ENCODE results near the gene CFAP65.

CFAP65 gene

DNA sequence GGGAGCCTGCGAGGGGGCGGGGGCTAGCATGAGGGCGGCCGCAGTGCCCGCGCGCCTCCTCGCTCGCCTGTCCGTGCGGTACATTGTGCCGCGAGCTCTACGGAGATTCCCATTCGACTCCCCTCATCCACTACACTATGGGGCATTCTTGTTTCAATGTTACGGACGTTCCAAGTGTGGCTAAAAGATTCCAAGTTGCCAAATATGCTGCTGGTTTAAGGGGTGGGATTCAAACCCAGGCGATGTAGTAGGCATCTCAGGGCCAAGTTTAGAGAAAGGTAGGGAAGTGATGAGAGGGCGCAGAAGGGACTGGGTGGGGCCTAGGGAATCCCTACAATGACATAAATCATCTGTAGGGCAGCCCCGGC is 38.1 kb downstream of the CFAP65 start:
- TF ChIP-seq, protein P1, sequence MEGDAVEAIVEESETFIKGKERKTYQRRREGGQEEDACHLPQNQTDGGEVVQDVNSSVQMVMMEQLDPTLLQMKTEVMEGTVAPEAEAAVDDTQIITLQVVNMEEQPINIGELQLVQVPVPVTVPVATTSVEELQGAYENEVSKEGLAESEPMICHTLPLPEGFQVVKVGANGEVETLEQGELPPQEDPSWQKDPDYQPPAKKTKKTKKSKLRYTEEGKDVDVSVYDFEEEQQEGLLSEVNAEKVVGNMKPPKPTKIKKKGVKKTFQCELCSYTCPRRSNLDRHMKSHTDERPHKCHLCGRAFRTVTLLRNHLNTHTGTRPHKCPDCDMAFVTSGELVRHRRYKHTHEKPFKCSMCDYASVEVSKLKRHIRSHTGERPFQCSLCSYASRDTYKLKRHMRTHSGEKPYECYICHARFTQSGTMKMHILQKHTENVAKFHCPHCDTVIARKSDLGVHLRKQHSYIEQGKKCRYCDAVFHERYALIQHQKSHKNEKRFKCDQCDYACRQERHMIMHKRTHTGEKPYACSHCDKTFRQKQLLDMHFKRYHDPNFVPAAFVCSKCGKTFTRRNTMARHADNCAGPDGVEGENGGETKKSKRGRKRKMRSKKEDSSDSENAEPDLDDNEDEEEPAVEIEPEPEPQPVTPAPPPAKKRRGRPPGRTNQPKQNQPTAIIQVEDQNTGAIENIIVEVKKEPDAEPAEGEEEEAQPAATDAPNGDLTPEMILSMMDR (IDR thresholded peaks at IDR 0.05; ENCODE audit: low read depth, low read length), result no peak
- DNase-seq (ENCODE audit: low read depth in 2 of 2), result no peak
- no peak overlapping the region for H3K4me3 ChIP-seq (replicated peaks in 1 of 2; ENCODE audit: low read depth in 2 of 2, low read length in 2 of 2)

DNA sequence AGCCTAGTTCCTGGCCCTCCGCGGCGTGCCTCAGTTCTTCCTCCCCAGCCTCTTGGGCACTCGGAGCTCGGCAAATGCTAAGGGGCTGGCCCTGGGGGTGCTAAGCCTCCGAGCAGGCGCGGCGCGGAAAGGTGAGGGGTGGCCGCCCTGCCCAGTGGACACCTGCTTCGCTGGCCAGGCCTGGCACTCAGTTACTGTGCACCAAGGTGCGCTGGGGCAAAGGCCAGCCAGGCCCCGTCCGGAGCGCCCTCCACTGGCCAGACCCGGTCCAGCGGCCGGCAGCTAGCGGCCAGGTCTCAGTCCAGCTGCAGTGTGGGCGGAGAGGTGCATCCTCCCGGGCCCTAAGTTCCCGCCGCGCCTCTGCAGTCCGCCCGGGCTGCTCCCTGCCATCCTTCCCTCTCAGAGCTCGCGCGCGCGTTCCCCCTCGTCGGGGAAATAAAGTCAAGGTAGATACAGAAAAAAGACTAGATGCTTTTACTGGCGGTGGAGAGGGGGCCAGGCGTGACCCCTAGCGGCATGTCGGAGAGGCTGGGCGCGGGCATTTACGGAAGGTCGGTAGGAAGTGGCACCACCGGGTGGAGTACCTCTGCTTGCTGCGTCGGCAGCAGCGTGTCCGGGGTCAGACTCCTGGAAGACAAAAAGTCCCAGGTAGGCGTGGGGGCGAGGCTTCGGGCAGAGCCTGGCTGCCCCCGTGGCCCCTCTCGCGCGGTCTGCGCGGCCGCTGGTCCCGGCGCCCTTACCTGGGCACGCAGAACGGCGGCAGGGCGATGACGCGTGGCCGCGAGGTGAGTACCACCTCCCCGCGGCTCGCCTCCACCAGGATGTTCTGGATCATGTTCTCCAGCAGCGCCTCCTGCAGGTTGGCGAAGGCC is 38.7 kb downstream of the CFAP65 start:
- DNase-seq (ENCODE audit: low read depth in 2 of 2), result peak; percentile 19 to 28
- no peak overlapping the region for H3K4me3 ChIP-seq (replicated peaks in 1 of 2; ENCODE audit: low read depth in 2 of 2, low read length in 2 of 2)
- TF ChIP-seq, protein P1 (IDR thresholded peaks at IDR 0.05; ENCODE audit: low read depth, low read length), result peak; percentile 23

DNA sequence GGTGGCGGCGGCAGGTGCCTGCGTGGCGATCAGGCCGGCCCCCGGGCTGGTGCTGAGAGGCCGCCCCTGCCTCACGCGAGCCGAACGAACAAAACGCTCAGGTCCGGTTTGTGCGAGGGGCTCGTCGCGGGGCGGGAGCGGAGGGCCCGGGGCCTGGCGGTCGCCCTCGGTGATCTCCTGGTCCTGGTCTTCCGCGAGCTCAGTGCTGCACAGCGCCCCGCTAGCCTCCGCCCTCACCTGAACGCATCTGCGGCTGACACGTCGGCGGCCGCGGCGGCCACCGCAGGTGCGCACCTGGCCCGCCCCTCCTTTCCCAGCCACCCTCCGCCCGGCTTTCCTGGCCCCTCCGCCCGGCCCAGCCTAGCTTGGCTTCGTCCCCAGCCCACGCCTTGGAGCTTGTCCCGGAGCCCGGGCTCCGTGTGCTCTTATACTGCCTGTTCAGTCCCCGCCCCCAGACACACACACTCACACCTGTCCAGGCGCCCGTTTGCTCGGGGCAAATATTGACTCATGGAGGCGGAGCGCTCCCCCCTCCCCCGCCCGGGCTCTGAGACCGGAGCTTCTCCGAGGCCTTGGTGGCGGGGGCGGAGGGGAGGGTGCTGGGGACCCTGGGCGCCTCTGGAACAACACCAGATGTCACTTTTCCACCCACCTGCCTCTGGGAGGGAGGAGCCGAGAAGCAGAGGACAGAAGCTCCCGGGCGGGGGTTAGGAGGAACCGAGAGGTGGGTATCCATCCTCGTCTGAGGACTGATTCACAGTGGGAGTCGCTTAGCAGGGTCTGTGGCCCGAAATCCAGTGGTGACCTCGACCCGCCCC is 39.5 kb downstream of the CFAP65 start:
- TF ChIP-seq, protein P1 (IDR thresholded peaks at IDR 0.05; ENCODE audit: low read depth, low read length), result no peak
- no peak overlapping the region for H3K4me3 ChIP-seq (replicated peaks in 1 of 2; ENCODE audit: low read depth in 2 of 2, low read length in 2 of 2)
- DNase-seq (ENCODE audit: low read depth in 2 of 2), result no peak

DNA sequence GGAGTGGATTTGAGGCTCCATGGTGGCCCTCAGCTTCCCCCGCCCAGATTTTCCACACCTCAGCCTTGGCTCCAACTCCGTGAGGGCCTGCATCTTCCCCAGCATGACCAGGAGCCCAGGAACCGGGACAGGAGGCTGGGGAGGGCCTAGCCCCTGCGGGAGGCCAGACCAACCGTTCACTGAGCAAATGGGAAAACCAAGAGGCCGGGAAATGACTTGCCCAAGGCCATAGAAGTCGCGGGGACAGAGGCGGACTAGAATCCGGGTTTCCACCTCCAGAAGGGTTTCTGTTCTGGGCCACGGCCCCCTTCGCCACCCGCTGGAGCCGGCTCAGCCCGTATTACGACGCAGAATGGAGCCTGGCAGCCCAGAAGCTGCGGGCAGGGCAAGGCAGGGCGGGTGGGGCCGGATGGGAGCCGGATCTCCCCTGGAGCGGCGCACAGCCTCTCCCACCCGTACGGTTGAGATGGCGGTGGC is 40.2 kb downstream of the CFAP65 start:
- no peak overlapping the region for H3K4me3 ChIP-seq (replicated peaks in 1 of 2; ENCODE audit: low read depth in 2 of 2, low read length in 2 of 2)
- TF ChIP-seq, protein P1 (IDR thresholded peaks at IDR 0.05; ENCODE audit: low read depth, low read length), result no peak

DNA sequence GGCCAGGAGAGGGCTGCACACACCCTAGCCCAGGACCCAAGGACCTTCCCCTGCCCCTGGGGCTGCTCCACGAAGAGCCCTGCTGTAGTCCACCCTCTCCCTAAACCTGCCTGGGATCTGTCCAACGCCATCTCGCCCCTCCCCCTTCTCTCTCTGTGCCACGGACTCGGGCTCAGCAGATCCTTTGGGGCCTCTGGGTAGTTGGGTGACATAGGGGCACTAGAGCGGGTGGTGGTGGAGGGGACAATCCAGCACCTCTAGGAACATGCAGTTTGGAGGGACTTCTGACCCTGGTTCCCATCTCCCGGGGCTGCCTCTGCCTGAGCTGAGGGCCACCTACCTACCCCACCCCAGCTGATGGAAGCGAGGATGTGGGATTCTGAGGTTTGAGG is 40.8 kb downstream of the CFAP65 start:
- H3K4me3 ChIP-seq (replicated peaks in 1 of 2; ENCODE audit: low read depth in 2 of 2, low read length in 2 of 2), result no peak overlapping the region
- TF ChIP-seq, protein P1 (IDR thresholded peaks at IDR 0.05; ENCODE audit: low read depth, low read length), result no peak
- no peak for DNase-seq (ENCODE audit: low read depth in 2 of 2)

More for the DNA sequence above, 40.2 kb downstream of the CFAP65 start:
- no peak for DNase-seq (ENCODE audit: low read depth in 2 of 2)

DNA sequence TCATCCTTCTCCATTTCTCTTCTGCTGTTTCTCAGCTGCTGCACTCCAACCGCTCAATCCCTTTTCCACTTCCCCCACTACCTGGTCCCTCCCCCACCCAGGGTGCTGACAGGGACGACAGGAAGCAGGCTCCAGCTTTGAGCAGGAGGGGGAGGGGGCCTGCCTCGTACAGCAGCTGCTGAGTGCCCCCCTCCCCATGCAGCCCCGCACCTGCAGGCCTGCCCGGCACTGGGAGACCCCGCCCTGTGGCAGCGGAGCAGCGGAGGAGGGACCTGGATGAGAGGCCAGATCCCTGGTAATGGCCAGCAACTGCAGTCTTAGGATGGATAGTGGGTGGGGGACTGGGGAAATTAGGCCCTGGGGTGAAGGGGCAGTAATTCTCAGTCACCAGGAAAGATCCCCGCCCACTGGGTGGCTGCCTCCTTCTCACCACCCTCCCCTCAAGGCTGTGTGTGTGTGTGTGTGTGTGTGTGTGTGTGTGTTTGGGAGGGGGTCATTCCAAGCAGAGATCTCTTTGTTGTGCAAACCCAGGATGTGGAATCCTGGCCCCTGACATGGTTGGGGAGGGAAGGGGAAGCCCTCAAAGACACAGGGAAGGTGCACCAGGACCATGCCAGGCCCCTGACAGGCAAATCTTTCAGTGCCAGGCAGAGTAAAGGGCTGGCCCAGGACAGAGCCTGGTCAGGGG is 41.3 kb downstream of the CFAP65 start:
- H3K4me3 ChIP-seq (replicated peaks in 1 of 2; ENCODE audit: low read depth in 2 of 2, low read length in 2 of 2), result no peak overlapping the region
- TF ChIP-seq, protein P1 (IDR thresholded peaks at IDR 0.05; ENCODE audit: low read depth, low read length), result no peak
- no peak for DNase-seq (ENCODE audit: low read depth in 2 of 2)
